Measurements from ENCODE around the gene HIBADH.

DNA sequence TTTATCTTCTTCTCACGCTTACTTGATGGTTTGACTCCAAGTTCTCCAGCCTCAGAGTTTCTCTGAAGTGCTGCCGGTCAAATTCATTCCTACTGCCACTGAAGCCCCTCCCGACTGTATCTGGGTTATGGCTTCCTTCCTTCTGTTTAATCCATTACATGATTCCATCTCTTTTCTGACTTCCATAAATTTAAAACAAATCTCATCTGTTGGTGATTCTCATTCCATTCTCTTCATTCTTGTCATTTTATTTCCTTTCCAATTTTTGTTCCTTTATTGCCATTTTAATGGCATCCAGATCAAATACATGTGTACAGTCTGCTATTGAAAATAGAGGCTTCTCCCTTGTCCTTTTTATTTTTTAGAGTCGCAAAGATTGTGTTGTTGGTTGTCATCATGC is 25.4 kb upstream of the HIBADH start:
- TF ChIP-seq, protein P1, sequence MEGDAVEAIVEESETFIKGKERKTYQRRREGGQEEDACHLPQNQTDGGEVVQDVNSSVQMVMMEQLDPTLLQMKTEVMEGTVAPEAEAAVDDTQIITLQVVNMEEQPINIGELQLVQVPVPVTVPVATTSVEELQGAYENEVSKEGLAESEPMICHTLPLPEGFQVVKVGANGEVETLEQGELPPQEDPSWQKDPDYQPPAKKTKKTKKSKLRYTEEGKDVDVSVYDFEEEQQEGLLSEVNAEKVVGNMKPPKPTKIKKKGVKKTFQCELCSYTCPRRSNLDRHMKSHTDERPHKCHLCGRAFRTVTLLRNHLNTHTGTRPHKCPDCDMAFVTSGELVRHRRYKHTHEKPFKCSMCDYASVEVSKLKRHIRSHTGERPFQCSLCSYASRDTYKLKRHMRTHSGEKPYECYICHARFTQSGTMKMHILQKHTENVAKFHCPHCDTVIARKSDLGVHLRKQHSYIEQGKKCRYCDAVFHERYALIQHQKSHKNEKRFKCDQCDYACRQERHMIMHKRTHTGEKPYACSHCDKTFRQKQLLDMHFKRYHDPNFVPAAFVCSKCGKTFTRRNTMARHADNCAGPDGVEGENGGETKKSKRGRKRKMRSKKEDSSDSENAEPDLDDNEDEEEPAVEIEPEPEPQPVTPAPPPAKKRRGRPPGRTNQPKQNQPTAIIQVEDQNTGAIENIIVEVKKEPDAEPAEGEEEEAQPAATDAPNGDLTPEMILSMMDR (IDR thresholded peaks at IDR 0.05) = no peak
- TF ChIP-seq POLR2A (IDR thresholded peaks at IDR 0.05) = no peak

All from testis (tissue), 2 donors.